Measurements from ENCODE around the gene EPB41L2. TPM values are rescaled to one million over a fixed set of nuclear protein-coding genes. Genes with fewer than 3 reads are reported as not detected.
A peak's percentile ranks its signal among the peaks of the same experiment; 100 is the strongest.
"Not testable (repeated sequence)": the region's sequence is repeated elsewhere in the genome, so short reads cannot be mapped to it uniquely, and the experiment has no call there.

The EPB41L2 gene
- total RNA-seq, 4 donors from 2014 or later: 190 to 321 (median 265) TPM

DNA sequence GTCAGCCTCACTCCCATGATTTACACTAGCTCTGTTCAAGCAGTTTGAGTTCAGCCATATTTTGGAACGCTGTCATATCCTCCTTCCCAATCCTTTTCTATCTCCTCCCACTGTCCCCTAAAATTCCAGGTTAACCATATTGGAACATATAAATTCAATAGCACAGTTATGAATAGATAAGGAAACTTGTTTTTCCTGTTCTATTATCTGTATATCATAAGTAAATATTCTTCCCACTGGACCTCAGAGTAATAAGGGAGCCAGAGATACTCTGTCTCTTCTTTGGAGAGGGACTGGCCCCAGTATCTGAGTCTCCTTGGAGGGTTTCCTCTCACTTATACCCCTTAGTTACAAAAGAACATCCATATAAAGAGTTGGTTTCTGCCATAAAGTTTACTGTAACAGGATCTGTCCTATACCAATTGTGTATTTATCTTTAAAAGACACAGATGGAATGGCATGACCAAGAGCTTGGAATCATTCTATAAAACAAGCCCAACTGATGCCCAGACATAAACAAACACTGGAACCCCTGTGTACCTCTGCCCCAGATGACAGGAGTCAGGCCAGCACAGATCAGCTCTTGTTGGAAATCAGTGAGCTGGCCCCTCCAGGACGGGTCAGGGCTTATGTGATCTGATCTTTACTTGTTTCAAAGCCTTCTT, 67.1 kb downstream of the EPB41L2 start:
- no peaks in the 10 kb centered on the region for H3K27me3 ChIP-seq
- 86 to 89% methylated on average over 2 of the region's 2 CpGs for WGBS, 2 donors
- TF ChIP-seq EP300 (IDR thresholded peaks at IDR 0.05) (no peak), POLR2A (IDR thresholded peaks at IDR 0.05) (no peak)
- TF ChIP-seq, protein P1, sequence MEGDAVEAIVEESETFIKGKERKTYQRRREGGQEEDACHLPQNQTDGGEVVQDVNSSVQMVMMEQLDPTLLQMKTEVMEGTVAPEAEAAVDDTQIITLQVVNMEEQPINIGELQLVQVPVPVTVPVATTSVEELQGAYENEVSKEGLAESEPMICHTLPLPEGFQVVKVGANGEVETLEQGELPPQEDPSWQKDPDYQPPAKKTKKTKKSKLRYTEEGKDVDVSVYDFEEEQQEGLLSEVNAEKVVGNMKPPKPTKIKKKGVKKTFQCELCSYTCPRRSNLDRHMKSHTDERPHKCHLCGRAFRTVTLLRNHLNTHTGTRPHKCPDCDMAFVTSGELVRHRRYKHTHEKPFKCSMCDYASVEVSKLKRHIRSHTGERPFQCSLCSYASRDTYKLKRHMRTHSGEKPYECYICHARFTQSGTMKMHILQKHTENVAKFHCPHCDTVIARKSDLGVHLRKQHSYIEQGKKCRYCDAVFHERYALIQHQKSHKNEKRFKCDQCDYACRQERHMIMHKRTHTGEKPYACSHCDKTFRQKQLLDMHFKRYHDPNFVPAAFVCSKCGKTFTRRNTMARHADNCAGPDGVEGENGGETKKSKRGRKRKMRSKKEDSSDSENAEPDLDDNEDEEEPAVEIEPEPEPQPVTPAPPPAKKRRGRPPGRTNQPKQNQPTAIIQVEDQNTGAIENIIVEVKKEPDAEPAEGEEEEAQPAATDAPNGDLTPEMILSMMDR (IDR thresholded peaks at IDR 0.05): no peak
- H3K4me3 ChIP-seq: no peak overlapping the region
- H3K27ac ChIP-seq: peak overlapping the region in 1 of 4 donors; percentile 35
- no peaks in the 10 kb centered on the region for H3K9me3 ChIP-seq
- H3K36me3 ChIP-seq: no peaks in the 10 kb centered on the region
- peaks cover 0 to 78% (median 21%) of the 10 kb centered on the region in 4 donors for H3K4me1 ChIP-seq
- no peak for DNase-seq (ENCODE audit: low spot score in 2 of 2)

DNA sequence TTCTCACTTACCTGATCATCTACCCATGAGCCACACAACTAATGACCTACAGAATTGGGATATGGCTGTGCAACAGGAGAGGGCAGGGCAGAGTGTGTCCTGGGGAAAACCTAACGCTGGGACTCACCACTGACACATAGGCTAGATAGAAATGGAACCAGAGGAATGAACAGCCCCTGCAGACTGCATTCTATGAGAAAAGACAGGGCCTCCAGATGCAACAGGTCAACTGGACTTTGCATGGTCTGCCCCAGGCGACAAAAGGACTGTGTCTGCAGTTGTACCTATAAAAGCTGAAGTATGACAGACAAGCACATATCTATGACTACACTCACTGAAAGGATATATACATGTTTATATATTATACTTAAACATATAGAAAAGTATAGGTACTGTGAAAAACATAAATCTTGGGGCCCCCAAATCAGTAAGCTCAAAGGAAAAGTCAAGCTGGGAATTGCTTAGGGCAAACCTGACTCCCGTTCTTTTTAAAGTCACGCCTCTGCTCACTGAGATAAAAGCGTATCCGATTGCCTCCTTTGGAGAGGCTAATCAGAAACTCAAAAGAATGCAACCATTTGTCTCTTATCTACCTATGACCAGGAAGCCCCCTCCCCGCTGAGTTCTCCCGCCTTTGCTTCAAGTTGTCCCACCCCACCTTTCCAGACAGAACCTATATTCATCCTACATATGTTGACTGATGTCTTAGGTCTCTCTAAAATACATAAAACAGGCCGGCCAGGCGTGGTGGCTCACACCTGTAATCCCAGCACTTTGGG, 68.5 kb downstream of the EPB41L2 start:
- no peak overlapping the region for H3K4me3 ChIP-seq

DNA sequence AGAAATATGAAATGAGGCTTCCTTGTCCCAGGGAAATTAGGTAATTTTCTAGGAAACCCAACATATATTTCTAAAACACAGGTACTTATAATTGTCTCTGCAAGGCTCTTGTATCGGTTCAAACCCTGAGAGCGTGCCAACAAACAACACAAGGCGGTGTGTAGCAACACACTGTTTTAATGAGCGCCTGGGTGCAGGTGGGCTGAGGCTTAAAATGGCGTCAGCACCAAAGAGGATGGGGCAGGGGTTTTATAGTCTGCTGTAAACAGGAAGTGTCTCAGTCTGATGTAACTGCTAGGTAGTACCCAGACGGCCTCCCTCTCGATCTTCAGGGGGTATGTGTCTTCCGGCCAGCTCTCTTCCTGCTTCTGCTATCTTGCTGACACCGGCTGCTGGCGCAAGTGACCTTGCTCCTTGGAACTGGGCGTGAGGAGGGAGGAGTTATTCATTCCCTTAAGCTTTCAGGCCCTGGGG, 69.7 kb downstream of the EPB41L2 start:
- DNase-seq (ENCODE audit: low spot score in 2 of 2): no peak
- 81 to 85% methylated on average over 11 of the region's 11 CpGs for WGBS, 2 donors

More for the DNA sequence above, 68.5 kb downstream of the EPB41L2 start:
- no peak for DNase-seq (ENCODE audit: low spot score in 2 of 2)
- Histone ChIP-seq H3K27ac (no peak overlapping the region), H3K9me3 (no peaks in the 10 kb centered on the region), H3K4me1 (peaks cover 0 to 73% (median 10%) of the 10 kb centered on the region in 4 donors), H3K36me3 (no peaks in the 10 kb centered on the region), H3K27me3 (no peaks in the 10 kb centered on the region)
- TF ChIP-seq, protein P1 (IDR thresholded peaks at IDR 0.05): no peak
- no peak for TF ChIP-seq EP300 (IDR thresholded peaks at IDR 0.05)
- WGBS, 2 donors: 96% methylated on average over 10 of the region's 10 CpGs

DNA sequence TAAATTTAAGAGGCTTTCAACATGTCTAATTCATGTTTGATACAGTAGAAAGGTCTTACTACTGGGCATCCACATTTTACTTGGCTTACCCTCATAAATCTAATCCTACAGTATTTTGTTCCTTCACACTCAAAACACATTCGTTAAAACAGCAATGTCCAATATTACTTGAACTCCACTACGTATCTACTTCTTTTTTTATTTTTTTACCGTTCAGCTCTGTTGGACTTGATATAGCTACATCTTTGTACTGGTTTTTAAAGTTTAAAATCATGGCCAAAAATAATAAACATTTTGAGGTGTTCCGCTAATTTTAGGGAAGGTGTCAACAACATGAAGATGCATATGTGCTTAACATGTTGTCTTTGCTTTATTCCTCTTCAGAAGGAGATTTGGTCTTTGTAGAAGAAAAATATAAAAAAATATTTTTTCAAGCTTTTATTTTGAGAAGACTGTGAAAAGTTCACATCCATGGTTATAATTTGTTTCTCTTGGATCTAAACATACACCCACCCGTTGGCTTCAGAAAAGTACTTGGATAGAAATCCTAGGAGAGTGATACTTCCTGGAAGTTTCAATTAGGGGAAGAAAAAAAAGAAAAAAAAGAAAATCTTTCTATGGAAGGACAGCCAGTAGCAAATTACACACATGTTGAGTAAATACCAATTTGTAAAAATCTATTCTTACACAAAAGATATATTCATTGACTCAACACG, 71.5 kb downstream of the EPB41L2 start:
- TF ChIP-seq, protein P1 (IDR thresholded peaks at IDR 0.05): no peak
- TF ChIP-seq EP300 (IDR thresholded peaks at IDR 0.05) (no peak), POLR2A (IDR thresholded peaks at IDR 0.05) (no peak)
- no peaks in the 10 kb centered on the region for H3K27me3 ChIP-seq
- DNase-seq (ENCODE audit: low spot score in 2 of 2): no peak
- H3K4me3 ChIP-seq: no peak overlapping the region
- H3K4me1 ChIP-seq: peaks cover 0 to 50% (median 6%) of the 10 kb centered on the region in 4 donors
- peak overlapping the region in 2 of 4 donors; percentile 9 to 51 for H3K27ac ChIP-seq
- H3K9me3 ChIP-seq: no peaks in the 10 kb centered on the region
- H3K36me3 ChIP-seq: no peaks in the 10 kb centered on the region
- WGBS, 2 donors: 50 to 60% methylated on average over 6 of the region's 6 CpGs

More for the DNA sequence above, 69.7 kb downstream of the EPB41L2 start:
- Histone ChIP-seq H3K4me3 (no peak overlapping the region), H3K27ac (no peak overlapping the region), H3K36me3 (no peaks in the 10 kb centered on the region), H3K9me3 (no peaks in the 10 kb centered on the region), H3K4me1 (peaks cover 0 to 61% (median 10%) of the 10 kb centered on the region in 4 donors), H3K27me3 (no peaks in the 10 kb centered on the region)
- TF ChIP-seq POLR2A (IDR thresholded peaks at IDR 0.05) (no peak), EP300 (IDR thresholded peaks at IDR 0.05) (no peak)
- TF ChIP-seq, protein P1 (IDR thresholded peaks at IDR 0.05): no peak

DNA sequence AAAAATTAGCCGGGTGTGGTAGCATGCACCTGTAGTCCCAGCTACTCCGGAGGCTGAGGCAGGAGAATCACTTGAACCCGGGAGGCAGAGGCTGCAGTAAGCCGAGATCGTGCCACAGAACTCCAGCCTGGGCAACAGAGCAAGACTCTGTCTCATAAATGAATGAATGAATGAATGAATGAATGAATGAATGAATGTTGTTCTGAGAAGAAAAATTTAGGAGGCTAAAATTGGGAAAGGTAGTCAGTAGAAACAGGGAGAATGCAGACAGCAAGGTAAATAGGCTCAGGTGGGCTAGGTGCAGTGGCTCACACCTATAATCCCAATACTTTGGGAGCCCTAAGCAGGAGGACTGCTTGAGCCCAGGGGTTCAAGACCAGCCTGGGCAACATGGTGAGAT, 75.5 kb downstream of the EPB41L2 start:
- DNase-seq (ENCODE audit: low spot score in 2 of 2); H3K4me3 ChIP-seq; H3K27ac ChIP-seq; H3K9me3 ChIP-seq; H3K36me3 ChIP-seq; H3K27me3 ChIP-seq: not testable (repeated sequence)
- 92 to 100% methylated on average over 5 of the region's 5 CpGs for WGBS, 2 donors
- peaks cover 0 to 38% (median under 1%) of the 10 kb centered on the region in 4 donors for H3K4me1 ChIP-seq
